OCI-LY7 (cell line): ENCODE results near the gene PLS3. TPM values are rescaled to one million over a fixed set of nuclear protein-coding genes. Genes with fewer than 3 reads are reported as not detected.

ENCODE experiments used
- BruUV-seq: library from RNA; stranded (reverse); fragments of 400-500 nt; replicated peaks from 2 replicates; lab custom pipeline; 2021; lab: Mats Ljungman, UMichigan
- CTCF ChIA-PET: fragments of 300-600 bp; sonication (Branson Sonifier 250); formaldehyde crosslinking; loops from one replicate; lab custom pipeline; 2022; ENCODE audit warnings: antibody characterized with exemption; ENCODE audit not compliant: unreplicated experiment; lab: Charles Lee
- POLR2A ChIA-PET: fragments of 300-600 bp; sonication (Branson Sonifier 250); formaldehyde crosslinking; loops from one replicate; lab custom pipeline; 2022; ENCODE audit warnings: antibody characterized with exemption; lab: Charles Lee
- DNase-seq: peaks from one replicate; pipeline ENCODE4 v3.0.0-alpha.2; 2015; ENCODE audit warnings: low spot score
- H2AFZ ChIP-seq: fragments of 200-600 bp; sonication (generic), shearing (Covaris generic); 2 replicates; pipeline ENCODE4 v1.6.1; 2014; ENCODE audit warnings: mild to moderate bottlenecking, antibody characterized with exemption, low read length, moderate library complexity
- H3K27ac ChIP-seq: fragments of 200-600 bp; sonication (generic); 2 replicates; pipeline ENCODE4 v1.5.1; 2014; ENCODE audit warnings: mixed run types, low read depth, mild to moderate bottlenecking, moderate library complexity, low read length, inconsistent platforms; ENCODE audit not compliant: poor library complexity, severe bottlenecking
- H3K36me3 ChIP-seq: fragments of 200-600 bp; sonication (generic); 2 replicates; pipeline ENCODE4 v1.6.1; 2014; ENCODE audit warnings: mild to moderate bottlenecking, antibody characterized with exemption, low read length, moderate library complexity, mixed read lengths; ENCODE audit not compliant: insufficient read depth
- H3K4me1 ChIP-seq: fragments of 200-600 bp; sonication (generic); 2 replicates; pipeline ENCODE4 v1.5.1; 2014; ENCODE audit warnings: mild to moderate bottlenecking, low read length; ENCODE audit not compliant: insufficient read depth, poor library complexity, severe bottlenecking
- H3K4me2 ChIP-seq: fragments of 200-600 bp; sonication (generic); 2 replicates; pipeline ENCODE4 v1.6.1; 2014; ENCODE audit warnings: mild to moderate bottlenecking, low read length
- H3K4me3 ChIP-seq: fragments of 200-600 bp; sonication (generic); 2 replicates; pipeline ENCODE4 v1.5.1; 2014; ENCODE audit warnings: mild to moderate bottlenecking, low read depth, low read length; ENCODE audit not compliant: poor library complexity, severe bottlenecking
- H3K79me2 ChIP-seq: fragments of 200-600 bp; sonication (generic); 2 replicates; pipeline ENCODE4 v1.6.1; 2016; ENCODE audit warnings: low read depth, mild to moderate bottlenecking, low read length, moderate library complexity, mixed read lengths; ENCODE audit not compliant: insufficient read depth
- H3K9me2 ChIP-seq: fragments of 200-600 bp; sonication (generic); 2 replicates; pipeline ENCODE4 v1.6.1; 2016; ENCODE audit warnings: mild to moderate bottlenecking, low read length, mixed read lengths; ENCODE audit not compliant: insufficient read depth
- H3K9me3 ChIP-seq: fragments of 200-600 bp; sonication (generic); 2 replicates; pipeline ENCODE4 v1.6.1; 2014; ENCODE audit warnings: mild to moderate bottlenecking, mixed run types, low read length, mixed read lengths
- H4K20me1 ChIP-seq: fragments of 200-600 bp; sonication (generic); 2 replicates; pipeline ENCODE4 v1.6.1; 2014; ENCODE audit warnings: mild to moderate bottlenecking, antibody characterized with exemption, low read length, moderate library complexity, mixed read lengths; ENCODE audit not compliant: insufficient read depth
- EZH2phosphoT487 ChIP-seq: fragments of 200-600 bp; sonication (generic); IDR thresholded peaks from 2 replicates; pipeline ENCODE4 v1.6.1; 2018; ENCODE audit warnings: low read depth, borderline replicate concordance, mild to moderate bottlenecking, mixed run types, antibody characterized with exemption, low read length, moderate library complexity, mixed read lengths
- intact Hi-C: fragments of 100-400 bp; cut with micrococcal nuclease; formaldehyde crosslinking; loops from one replicate; pipeline ENCODE4 v1.10.0; 2022; ENCODE audit not compliant: unreplicated experiment
- total RNA-seq, 2 experiments: library from RNA; depleted of rRNA in 1 of 2; stranded (reverse); fragments of >200 nt in 1 of 2; shearing (Covaris generic) in 1 of 2; gene quantifications; 2 replicates each; pipeline ENCODE4 v1.2.3, GENCODE V29; 2014 to 2022
- TF ChIP-seq, protein P1 (sequence below): fragments of 200-600 bp; sonication (generic); conservative IDR thresholded peaks from 2 replicates; pipeline ENCODE4 v1.5.1; 2014; ENCODE audit warnings: mild to moderate bottlenecking, antibody characterized with exemption, low read length, moderate library complexity, mixed read lengths

Gene PLS3
- total RNA-seq, 2 experiments from 2014 or later = not detected

- no peaks in the 10 kb centered on the region for H4K20me1 ChIP-seq
- POLR2A ChIA-PET = no interaction called here
Observed at GRCh38 chrX:115588179-115588578, 27.2 kb downstream of the PLS3 start.

GRCh38 chrX:115589419-115589818, 28.4 kb downstream of the PLS3 start:
- Histone ChIP-seq H3K36me3 (no peaks in the 10 kb centered on the region), H3K4me3 (no peak overlapping the region), H3K9me3 (no peaks in the 10 kb centered on the region), H3K4me1 (no peaks in the 10 kb centered on the region), H2AFZ (no peak overlapping the region), H3K27ac (no peak overlapping the region), H3K9me2 (no peaks in the 10 kb centered on the region), H3K4me2 (no peak overlapping the region), H3K79me2 (no peaks in the 10 kb centered on the region), H4K20me1 (no peaks in the 10 kb centered on the region)
- no peak for DNase-seq
- POLR2A ChIA-PET = no interaction called here
- TF ChIP-seq, protein P1, sequence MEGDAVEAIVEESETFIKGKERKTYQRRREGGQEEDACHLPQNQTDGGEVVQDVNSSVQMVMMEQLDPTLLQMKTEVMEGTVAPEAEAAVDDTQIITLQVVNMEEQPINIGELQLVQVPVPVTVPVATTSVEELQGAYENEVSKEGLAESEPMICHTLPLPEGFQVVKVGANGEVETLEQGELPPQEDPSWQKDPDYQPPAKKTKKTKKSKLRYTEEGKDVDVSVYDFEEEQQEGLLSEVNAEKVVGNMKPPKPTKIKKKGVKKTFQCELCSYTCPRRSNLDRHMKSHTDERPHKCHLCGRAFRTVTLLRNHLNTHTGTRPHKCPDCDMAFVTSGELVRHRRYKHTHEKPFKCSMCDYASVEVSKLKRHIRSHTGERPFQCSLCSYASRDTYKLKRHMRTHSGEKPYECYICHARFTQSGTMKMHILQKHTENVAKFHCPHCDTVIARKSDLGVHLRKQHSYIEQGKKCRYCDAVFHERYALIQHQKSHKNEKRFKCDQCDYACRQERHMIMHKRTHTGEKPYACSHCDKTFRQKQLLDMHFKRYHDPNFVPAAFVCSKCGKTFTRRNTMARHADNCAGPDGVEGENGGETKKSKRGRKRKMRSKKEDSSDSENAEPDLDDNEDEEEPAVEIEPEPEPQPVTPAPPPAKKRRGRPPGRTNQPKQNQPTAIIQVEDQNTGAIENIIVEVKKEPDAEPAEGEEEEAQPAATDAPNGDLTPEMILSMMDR = no peak
- no peak for TF ChIP-seq EZH2phosphoT487
- CTCF ChIA-PET = no interaction called here
- intact Hi-C loops = no loop called here
- BruUV-seq = no TSS peak

More at GRCh38 chrX:115588179-115588578, 27.2 kb downstream of the PLS3 start:
- no peak for DNase-seq
- CTCF ChIA-PET = no interaction called here
- H3K4me1 ChIP-seq = no peaks in the 10 kb centered on the region
- no peak overlapping the region for H2AFZ ChIP-seq
- TF ChIP-seq EZH2phosphoT487 = no peak
- TF ChIP-seq, protein P1 = no peak
- intact Hi-C loops = no loop called here
- no peaks in the 10 kb centered on the region for H3K79me2 ChIP-seq
- no peak overlapping the region for H3K4me2 ChIP-seq
- no peaks in the 10 kb centered on the region for H3K36me3 ChIP-seq
- no TSS peak for BruUV-seq
- H3K9me3 ChIP-seq = no peaks in the 10 kb centered on the region
- no peak overlapping the region for H3K27ac ChIP-seq
- no peak overlapping the region for H3K4me3 ChIP-seq
- no peaks in the 10 kb centered on the region for H3K9me2 ChIP-seq

- H2AFZ ChIP-seq = no peak overlapping the region
- H3K36me3 ChIP-seq = no peaks in the 10 kb centered on the region
- H4K20me1 ChIP-seq = no peaks in the 10 kb centered on the region
- H3K27ac ChIP-seq = no peak overlapping the region
- H3K4me2 ChIP-seq = no peak overlapping the region
- no peaks in the 10 kb centered on the region for H3K79me2 ChIP-seq
- ChIA-PET POLR2A (no interaction called here), CTCF (no interaction called here)
- no peaks in the 10 kb centered on the region for H3K4me1 ChIP-seq
- DNase-seq = no peak
- intact Hi-C loops = no loop called here
- BruUV-seq = no TSS peak
- no peaks in the 10 kb centered on the region for H3K9me2 ChIP-seq
- H3K4me3 ChIP-seq = no peak overlapping the region
- H3K9me3 ChIP-seq = no peaks in the 10 kb centered on the region
- no peak for TF ChIP-seq EZH2phosphoT487
- TF ChIP-seq, protein P1 = no peak
Observed at GRCh38 chrX:115591420-115591819, 30.4 kb downstream of the PLS3 start.
